ENCODE measurements around the gene DUSP5. TPM values are rescaled to one million over a fixed set of nuclear protein-coding genes. Genes with fewer than 3 reads are reported as not detected.

The DUSP5 gene
- total and polyA plus RNA-seq, 2 donors = 8.5 to 18.7 TPM

DNA sequence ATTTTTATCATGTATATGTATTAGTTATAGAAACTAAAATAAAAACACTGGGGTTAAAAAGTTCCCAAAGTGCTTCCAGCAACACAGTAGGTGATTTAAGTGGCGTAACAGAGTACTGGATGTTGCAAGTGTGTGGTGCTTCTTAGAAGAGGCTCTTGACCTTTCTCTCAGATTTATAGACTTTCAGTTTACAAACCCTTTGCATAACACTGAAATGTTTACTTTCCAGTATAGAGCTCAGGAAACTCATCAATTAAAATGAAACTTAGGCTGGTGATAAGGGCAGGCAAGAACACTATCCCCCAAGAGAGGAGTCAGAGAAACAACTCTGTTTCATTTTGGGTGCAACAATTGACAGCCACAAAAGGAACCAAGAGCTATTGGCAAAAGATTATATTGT, 42.3 kb downstream of the DUSP5 start:
- no peak overlapping the region for H3K4me3 ChIP-seq (ENCODE audit: low read depth, low read length)
- no peaks in the 10 kb centered on the region for H3K36me3 ChIP-seq (ENCODE audit: insufficient read depth)
- no peak overlapping the region for H3K27ac ChIP-seq (ENCODE audit: low read depth)
- no peak for DNase-seq (ENCODE audit: extremely low spot score)
- WGBS = 44% methylated on average over 1 of the region's 1 CpG
- H3K4me1 ChIP-seq (ENCODE audit: insufficient read depth) = no peaks in the 10 kb centered on the region

DNA sequence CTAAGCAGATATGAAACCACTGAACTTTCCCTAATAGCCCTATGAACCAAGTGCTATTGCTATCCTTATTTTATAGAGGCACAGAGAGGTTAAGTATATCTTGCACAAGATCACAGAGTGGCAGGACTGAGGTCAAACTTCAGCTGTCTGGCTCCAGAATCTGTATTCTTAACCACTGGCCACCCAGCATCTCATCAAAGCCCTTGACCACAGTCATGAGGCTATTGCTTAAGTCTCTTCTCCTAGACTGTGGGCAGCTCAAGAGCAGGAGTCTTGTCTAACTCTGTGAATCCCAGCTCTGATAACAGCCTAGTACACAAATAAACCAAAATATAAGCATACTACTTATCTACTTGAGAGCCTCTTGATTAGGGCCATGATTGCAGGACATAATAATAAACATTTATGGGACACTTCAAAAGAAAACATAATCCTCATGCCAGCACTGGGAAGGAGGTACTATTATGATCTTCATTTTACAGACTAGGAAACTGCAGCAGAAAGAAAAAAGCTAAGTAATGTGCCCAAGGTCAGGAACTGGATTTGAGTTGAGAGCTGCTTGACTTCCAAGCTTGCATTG, 47.3 kb downstream of the DUSP5 start:
- Histone ChIP-seq H3K36me3 (ENCODE audit: insufficient read depth) (no peaks in the 10 kb centered on the region), H3K4me1 (ENCODE audit: insufficient read depth) (no peaks in the 10 kb centered on the region), H3K4me3 (ENCODE audit: low read depth, low read length) (no peak overlapping the region), H3K27ac (ENCODE audit: low read depth) (no peak overlapping the region)
- DNase-seq (ENCODE audit: extremely low spot score) = no peak

DNA sequence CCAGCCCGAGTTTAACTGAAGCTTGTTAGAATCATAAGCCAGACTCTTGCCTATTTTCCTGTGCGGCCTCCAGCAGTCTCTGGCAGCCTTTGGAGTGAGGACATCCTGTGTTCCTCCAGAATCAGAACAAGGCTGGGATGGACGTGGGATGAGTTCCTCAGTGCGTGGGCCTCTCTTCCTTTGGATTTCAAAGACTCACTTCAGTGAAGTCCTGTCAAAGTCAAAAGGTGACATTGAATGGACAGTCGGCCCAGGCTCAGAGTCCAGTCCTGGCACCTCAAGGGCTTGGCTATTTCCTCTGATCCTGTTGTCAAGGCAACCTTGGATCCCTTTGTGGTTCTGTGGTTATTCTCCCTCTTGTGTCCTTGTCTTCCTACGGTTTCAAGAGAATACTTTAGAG, 48.4 kb downstream of the DUSP5 start:
- DNase-seq (ENCODE audit: extremely low spot score) = no peak
- Histone ChIP-seq H3K36me3 (ENCODE audit: insufficient read depth) (no peaks in the 10 kb centered on the region), H3K4me1 (ENCODE audit: insufficient read depth) (no peaks in the 10 kb centered on the region), H3K27ac (ENCODE audit: low read depth) (no peak overlapping the region), H3K4me3 (ENCODE audit: low read depth, low read length) (no peak overlapping the region)
- WGBS = 75% methylated on average over 6 of the region's 6 CpGs

DNA sequence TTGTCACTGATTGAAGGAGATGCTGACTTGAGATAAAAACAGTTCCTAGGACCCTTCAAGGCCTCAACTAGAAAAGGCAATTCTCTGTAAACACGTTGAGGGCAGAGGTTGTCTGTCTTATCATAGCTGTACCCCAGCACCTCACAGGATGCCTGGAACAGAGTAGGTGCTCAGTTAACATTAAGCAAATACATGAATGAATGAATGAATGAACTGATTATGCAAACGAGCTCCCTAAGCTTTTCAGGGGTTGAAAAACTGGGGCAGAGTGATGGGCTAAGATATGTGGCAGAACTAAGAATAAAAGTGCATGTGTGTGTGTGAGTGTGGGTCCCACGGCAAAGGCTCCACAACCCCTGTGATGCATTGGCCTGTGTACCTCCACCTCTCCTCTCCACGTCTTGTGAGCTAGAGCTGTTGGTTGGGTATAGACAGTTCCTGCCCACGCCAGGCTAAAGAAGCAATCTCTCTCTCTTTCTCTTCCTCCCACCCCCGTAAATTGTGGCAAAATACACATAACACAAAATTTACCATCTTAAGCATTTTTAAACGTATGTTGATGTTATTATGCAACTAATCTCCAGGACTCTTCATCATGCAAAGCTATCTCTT, 48.9 kb downstream of the DUSP5 start:
- Histone ChIP-seq H3K4me3 (ENCODE audit: low read depth, low read length) (no peak overlapping the region), H3K27ac (ENCODE audit: low read depth) (no peak overlapping the region), H3K4me1 (ENCODE audit: insufficient read depth) (no peaks in the 10 kb centered on the region), H3K36me3 (ENCODE audit: insufficient read depth) (no peaks in the 10 kb centered on the region)
- no peak for DNase-seq (ENCODE audit: extremely low spot score)
- 71% methylated on average over 7 of the region's 7 CpGs for WGBS

DNA sequence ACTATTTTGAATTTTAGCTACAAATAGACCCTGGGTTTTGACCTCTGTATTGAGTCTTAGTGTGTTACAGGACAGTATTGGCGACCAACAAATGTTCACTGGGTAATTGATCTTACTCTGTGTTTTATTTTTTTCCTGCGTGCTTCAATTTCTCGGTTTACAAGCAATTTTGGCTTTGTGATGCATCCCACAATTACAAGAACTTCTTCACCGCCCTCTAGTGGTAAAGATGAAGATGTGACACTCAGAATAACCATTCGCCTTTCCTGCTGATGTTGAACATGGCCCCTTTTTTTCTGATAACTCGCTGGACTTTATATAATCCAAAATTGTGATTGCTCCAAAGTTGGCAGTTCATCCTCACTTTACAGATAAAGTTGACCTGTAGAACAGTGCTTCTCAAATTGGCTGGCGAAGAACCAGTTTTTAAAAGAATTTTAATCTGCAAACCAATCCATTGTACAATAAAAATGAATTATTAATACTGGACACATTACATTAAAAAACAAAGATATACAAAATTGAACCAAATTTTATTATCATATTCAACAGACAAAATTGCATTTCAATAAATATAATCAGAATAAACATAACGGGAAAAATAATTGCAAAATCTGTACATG, 49.5 kb downstream of the DUSP5 start:
- no peaks in the 10 kb centered on the region for H3K4me1 ChIP-seq (ENCODE audit: insufficient read depth)
- H3K4me3 ChIP-seq (ENCODE audit: low read depth, low read length) = no peak overlapping the region
- no peak overlapping the region for H3K27ac ChIP-seq (ENCODE audit: low read depth)
- WGBS = 12% methylated on average over 8 of the region's 8 CpGs
- no peak for DNase-seq (ENCODE audit: extremely low spot score)
- H3K36me3 ChIP-seq (ENCODE audit: insufficient read depth) = no peaks in the 10 kb centered on the region

DNA sequence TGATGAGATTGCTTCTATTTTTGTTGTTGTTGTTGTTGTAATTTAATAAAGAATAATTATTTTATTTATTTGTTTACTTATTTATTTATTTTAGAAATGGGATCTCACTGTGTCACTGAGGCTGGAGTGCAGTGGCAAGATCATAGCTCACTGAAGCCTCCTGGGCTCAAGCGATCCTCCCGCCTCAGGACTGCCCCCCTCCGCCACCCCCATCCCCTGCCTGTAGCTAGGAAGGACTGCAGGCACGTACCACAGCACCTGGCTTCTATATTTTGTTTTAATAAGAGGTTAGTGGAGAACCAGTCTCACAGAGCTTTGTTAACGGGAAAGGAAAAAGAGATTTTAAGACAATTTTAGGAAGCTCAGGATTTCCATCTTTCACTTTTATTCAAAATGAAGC, 50.3 kb downstream of the DUSP5 start:
- no peak overlapping the region for H3K27ac ChIP-seq (ENCODE audit: low read depth)
- DNase-seq (ENCODE audit: extremely low spot score) = no peak
- H3K4me1 ChIP-seq (ENCODE audit: insufficient read depth) = no peaks in the 10 kb centered on the region
- WGBS = 45% methylated on average over 5 of the region's 5 CpGs
- H3K4me3 ChIP-seq (ENCODE audit: low read depth, low read length) = no peak overlapping the region
- H3K36me3 ChIP-seq (ENCODE audit: insufficient read depth) = no peaks in the 10 kb centered on the region

DNA sequence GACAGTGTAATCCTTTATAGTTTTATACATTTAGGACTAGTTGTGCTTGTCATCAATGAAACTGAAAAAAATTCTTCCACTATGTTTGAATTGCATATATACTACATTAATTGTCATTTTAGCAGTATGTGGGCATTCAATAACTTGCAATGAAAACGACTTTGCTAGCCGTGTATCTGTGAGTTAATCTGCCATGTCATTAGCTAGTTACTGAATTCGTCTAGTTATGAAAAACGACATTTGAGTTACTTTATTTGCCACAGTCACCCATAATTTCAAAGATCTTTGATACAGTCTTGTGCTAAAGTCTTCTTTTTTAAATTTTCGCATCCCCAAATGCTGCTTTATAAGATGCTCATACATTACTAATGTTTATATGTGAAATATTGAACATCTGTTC, 51.5 kb downstream of the DUSP5 start:
- H3K27ac ChIP-seq (ENCODE audit: low read depth) = no peak overlapping the region
- no peak overlapping the region for H3K4me3 ChIP-seq (ENCODE audit: low read depth, low read length)
- no peak for DNase-seq (ENCODE audit: extremely low spot score)
- no peaks in the 10 kb centered on the region for H3K4me1 ChIP-seq (ENCODE audit: insufficient read depth)
- 68% methylated on average over 5 of the region's 5 CpGs for WGBS
- H3K36me3 ChIP-seq (ENCODE audit: insufficient read depth) = no peaks in the 10 kb centered on the region

DNA sequence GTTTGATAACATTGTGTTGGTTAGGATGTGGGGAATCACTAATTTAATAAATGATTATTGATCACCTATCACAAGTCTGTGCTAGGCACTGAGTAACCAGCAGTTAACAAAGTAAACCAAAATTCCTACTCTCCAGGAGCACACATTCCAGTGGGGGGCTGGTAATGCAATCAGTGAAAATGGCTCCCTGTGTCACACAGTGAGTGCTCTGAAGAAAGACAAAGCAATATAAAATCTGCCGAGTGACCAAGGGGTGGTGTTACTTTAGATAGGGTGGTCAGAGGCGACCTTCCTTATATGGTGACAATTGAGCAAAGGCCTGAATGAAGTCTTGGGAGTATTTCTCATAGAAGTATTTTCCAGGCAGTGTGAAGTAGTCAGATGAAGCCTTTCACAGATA, 56.2 kb downstream of the DUSP5 start:
- Histone ChIP-seq H3K27ac (ENCODE audit: low read depth) (no peak overlapping the region), H3K36me3 (ENCODE audit: insufficient read depth) (no peaks in the 10 kb centered on the region), H3K4me1 (ENCODE audit: insufficient read depth) (no peaks in the 10 kb centered on the region), H3K4me3 (ENCODE audit: low read depth, low read length) (no peak overlapping the region)
- WGBS = 64% methylated on average over 2 of the region's 2 CpGs
- DNase-seq (ENCODE audit: extremely low spot score) = no peak

DNA sequence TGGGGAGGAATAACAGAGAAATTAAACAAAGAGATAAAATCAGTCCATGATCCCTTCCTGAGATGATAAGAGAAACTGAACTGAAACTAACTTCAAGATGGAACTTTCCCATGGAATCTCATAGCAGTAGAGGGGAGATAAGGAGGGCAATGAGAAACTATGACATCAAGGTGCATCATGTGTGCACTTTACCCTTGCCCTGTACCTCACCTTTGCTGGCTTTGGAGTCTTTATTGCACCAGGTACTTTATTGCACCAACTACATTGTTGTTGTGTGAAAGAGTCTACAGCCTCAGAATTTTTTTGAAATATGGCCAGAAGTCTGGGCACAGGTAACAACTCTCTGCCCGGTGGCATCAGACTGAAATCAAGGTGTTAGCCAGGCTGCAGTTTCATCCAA, 58.6 kb downstream of the DUSP5 start:
- Histone ChIP-seq H3K36me3 (ENCODE audit: insufficient read depth) (no peaks in the 10 kb centered on the region), H3K27ac (ENCODE audit: low read depth) (no peak overlapping the region), H3K4me1 (ENCODE audit: insufficient read depth) (no peaks in the 10 kb centered on the region), H3K4me3 (ENCODE audit: low read depth, low read length) (no peak overlapping the region)
- no peak for DNase-seq (ENCODE audit: extremely low spot score)
- 88% methylated on average over 1 of the region's 1 CpG for WGBS

DNA sequence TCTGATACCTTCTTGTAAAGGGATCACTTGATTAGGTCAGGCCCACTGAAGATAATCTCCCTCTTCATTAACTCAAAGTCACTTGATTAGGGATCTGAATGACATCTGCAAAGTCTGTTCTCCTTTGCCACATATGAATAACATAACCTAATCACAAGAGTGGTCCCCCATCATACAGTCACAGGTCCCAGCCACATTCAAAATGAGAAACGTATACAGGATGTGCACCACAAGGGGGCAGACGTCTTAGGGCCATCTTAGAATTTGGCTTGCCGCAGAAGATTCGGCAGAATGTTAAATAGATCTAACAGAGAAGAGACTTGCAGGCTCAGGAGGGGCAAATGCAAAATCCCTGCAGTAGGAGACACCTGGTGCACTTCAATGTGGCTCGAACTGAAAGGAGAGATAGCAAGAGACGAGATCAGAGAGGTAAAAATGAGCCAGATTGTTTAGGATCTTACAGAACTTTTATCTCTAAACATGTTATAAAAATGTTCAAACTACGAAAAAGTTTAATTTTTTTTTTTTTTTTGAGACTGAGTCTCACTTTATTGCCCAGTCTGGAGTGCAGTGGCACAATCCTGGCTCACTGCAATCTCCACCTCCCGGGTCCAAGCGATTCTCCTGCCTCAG, 59.4 kb downstream of the DUSP5 start:
- WGBS = 50% methylated on average over 9 of the region's 9 CpGs
- H3K36me3 ChIP-seq (ENCODE audit: insufficient read depth) = no peaks in the 10 kb centered on the region
- H3K4me3 ChIP-seq (ENCODE audit: low read depth, low read length) = no peak overlapping the region
- no peaks in the 10 kb centered on the region for H3K4me1 ChIP-seq (ENCODE audit: insufficient read depth)
- DNase-seq (ENCODE audit: extremely low spot score) = no peak
- H3K27ac ChIP-seq (ENCODE audit: low read depth) = no peak overlapping the region

DNA sequence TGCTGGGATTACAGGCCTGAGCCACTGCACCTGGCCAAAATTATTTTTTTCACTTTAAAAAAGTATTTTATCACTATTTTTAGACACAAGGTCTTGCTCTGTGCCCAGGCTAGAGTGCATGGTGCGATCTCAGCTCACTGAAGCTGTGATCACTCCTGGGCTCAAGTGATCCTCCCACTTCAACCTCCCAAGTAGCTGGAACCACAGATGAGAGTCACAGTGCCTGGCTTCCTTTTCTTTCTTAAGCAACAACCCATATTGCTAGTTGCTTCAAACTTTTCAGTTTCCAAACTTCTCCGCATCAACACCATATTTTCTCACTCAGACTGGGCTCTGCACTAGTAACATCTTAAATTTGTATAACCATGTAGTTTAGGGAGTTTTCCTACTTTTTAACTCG, 60.3 kb downstream of the DUSP5 start:
- Histone ChIP-seq H3K4me3 (ENCODE audit: low read depth, low read length) (no peak overlapping the region), H3K36me3 (ENCODE audit: insufficient read depth) (no peaks in the 10 kb centered on the region), H3K4me1 (ENCODE audit: insufficient read depth) (no peaks in the 10 kb centered on the region), H3K27ac (ENCODE audit: low read depth) (no peak overlapping the region)
- DNase-seq (ENCODE audit: extremely low spot score) = no peak
- WGBS = 87% methylated on average over 3 of the region's 3 CpGs

DNA sequence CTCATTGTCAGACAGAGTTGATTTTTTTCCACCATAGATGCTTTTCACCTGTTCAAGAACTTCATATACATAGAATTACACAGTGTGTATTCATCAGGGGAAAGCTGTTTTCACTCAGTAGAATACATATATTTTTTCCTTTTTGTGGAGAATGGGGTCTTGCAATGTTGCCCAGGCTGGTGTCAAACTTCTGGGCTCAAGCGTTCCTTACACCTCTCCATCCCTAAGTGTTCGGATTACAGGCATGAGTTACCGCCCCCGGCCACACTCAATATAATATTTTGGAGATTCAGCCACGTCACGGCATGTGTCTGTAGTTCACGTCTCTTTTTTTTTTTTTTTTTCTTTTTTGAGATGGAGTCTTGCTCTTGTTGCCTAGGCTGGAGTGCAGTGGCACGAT, 62.3 kb downstream of the DUSP5 start:
- Histone ChIP-seq H3K4me1 (ENCODE audit: insufficient read depth) (no peaks in the 10 kb centered on the region), H3K4me3 (ENCODE audit: low read depth, low read length) (no peak overlapping the region)
- WGBS = 96% methylated on average over 8 of the region's 8 CpGs

More for the DNA sequence above, 62.3 kb downstream of the DUSP5 start:
- Histone ChIP-seq H3K36me3 (ENCODE audit: insufficient read depth) (no peaks in the 10 kb centered on the region), H3K27ac (ENCODE audit: low read depth) (no peak overlapping the region)
- DNase-seq (ENCODE audit: extremely low spot score) = no peak
